ENCODE results near the gene CIAPIN1. TPM values are rescaled to one million over a fixed set of nuclear protein-coding genes. Genes with fewer than 3 reads are reported as not detected.

Gene CIAPIN1
- total and polyA plus RNA-seq, 2 of the 8 experiments (the other 6 are each of a cell fraction or from before 2014, with no cell fraction given): 76.8 to 83.6 TPM

- H3K4me2 ChIP-seq (ENCODE audit: insufficient read depth in 1 of 2, low read depth in 2 of 2, low read length in 2 of 2): no peak overlapping the region
Observed at GRCh38 chr16:57483725-57484514, 36.7 kb upstream of the CIAPIN1 start.

More at GRCh38 chr16:57483725-57484514, 36.7 kb upstream of the CIAPIN1 start:
- Histone ChIP-seq H3K56ac (replicated peaks; ENCODE audit: insufficient read length, low read depth, low read length) (no peak overlapping the region), H4K91ac (replicated peaks; ENCODE audit: insufficient read length, low read length) (no peak overlapping the region), H2AFZ (ENCODE audit: low read length) (no peak overlapping the region), H4K20me1 (replicated peaks in 1 of 2; ENCODE audit: control insufficient read depth in 1 of 2, insufficient read depth in 2 of 2, low read length in 2 of 2) (no peaks in the 10 kb centered on the region), H4K8ac (ENCODE audit: extremely low read depth, insufficient read depth, low read length) (peak overlapping the region; percentile 29), H3K4ac (replicated peaks; ENCODE audit: insufficient read length, low read depth, low read length) (no peak overlapping the region), H3K18ac (ENCODE audit: extremely low read depth, low read length) (no peak overlapping the region; the same call in 1 of the 2 replicates), H2BK20ac (ENCODE audit: low read length) (peak overlapping the region; percentile 61; the same call in 1 of the 2 replicates), H4K5ac (ENCODE audit: insufficient read length, low read depth, low read length) (no peak overlapping the region), H3K79me1 (ENCODE audit: low read depth, low read length) (no peaks in the 10 kb centered on the region), H3K27me3 (replicated peaks in 1 of 4; ENCODE audit: control insufficient read depth in 3 of 4, extremely low read depth in 1 of 4, insufficient read depth in 3 of 4, low read length in 3 of 4) (peaks cover 0 to 12% (median 4%) of the 10 kb centered on the region in 4 experiments; a peak in 4 of 7 replicates), H3K4me1 (replicated peaks in 1 of 4; ENCODE audit: control insufficient read depth in 3 of 4, insufficient read depth in 4 of 4, low read length in 3 of 4) (peaks cover 0 to 27% (median 16%) of the 10 kb centered on the region in 4 experiments; a peak in 6 of 7 replicates), H3K9ac (replicated peaks in 1 of 4; ENCODE audit: extremely low read depth in 1 of 4, low read depth in 3 of 4, low read length in 3 of 4) (no peak overlapping the region), H3K79me2 (ENCODE audit: control insufficient read depth in 1 of 2, insufficient read depth in 2 of 2, low read length in 2 of 2) (no peaks in the 10 kb centered on the region), H3K36me3 (ENCODE audit: control insufficient read depth in 2 of 4, insufficient read depth in 4 of 4, low read length in 3 of 4) (no peaks in the 10 kb centered on the region), H2AK5ac (ENCODE audit: low read depth, low read length) (no peak overlapping the region), H2BK15ac (ENCODE audit: low read length) (no peak overlapping the region), H3K23ac (ENCODE audit: insufficient read length) (no peak overlapping the region), H3K9me3 (ENCODE audit: insufficient read depth in 2 of 2, low read depth in 1 of 2, low read length in 1 of 2) (no peaks in the 10 kb centered on the region), H3K23me2 (ENCODE audit: low read depth, low read length) (peaks cover 16% of the 10 kb centered on the region; the same call in 1 of the 2 replicates), H3K14ac (ENCODE audit: insufficient read length) (no peak overlapping the region), H2BK120ac (replicated peaks; ENCODE audit: low read depth, low read length) (no peak overlapping the region), H2BK5ac (ENCODE audit: low read depth, low read length) (no peak overlapping the region), H3K4me3 (ENCODE audit: extremely low read depth in 1 of 4, insufficient read depth in 2 of 4, low read depth in 3 of 4, low read length in 4 of 4) (no peak overlapping the region), H3K27ac (ENCODE audit: low read depth, low read length) (no peak overlapping the region), H2BK12ac (ENCODE audit: low read depth, low read length) (no peak overlapping the region)
- 91% methylated on average over 18 of the region's 19 CpGs; no CpG with 5 or more reads in 1 of the 2 experiments for WGBS, 2 experiments (ENCODE audit: extremely low coverage in 1 of 2, insufficient coverage in 1 of 2, insufficient read length in 1 of 2, insufficient replicate concordance in 2 of 2, low coverage in 1 of 2, low lambda C conversion rate in 2 of 2, missing lambda C conversion rate in 1 of 2)
- ChIA-PET CTCF (ENCODE audit: partially characterized antibody) (interaction anchor here (1.4 to 15.0 kb wide), 3 partner anchors 22 to 183 kb away, joined by 3 to 210 read pairs (median 144); partner anchors contain the start of gene POLR2C), POLR2A (ENCODE audit: partially characterized antibody) (interaction anchor here (1.0 to 1.8 kb wide), 3 partner anchors 9 to 53 kb away, joined by 4 to 6 read pairs (median 4); no protein-coding TSS in a partner anchor)
- DNase-seq (ENCODE audit: low read depth in 1 of 2, low spot score in 2 of 2): no peak
- TF ChIP-seq MAX (IDR thresholded peaks at IDR 0.05) (no peak), ASH2L (IDR thresholded peaks at IDR 0.05; ENCODE audit: low read length) (no peak), YY1 (IDR thresholded peaks at IDR 0.05; ENCODE audit: low read depth, low read length) (no peak), TEAD4 (IDR thresholded peaks at IDR 0.05; ENCODE audit: low read depth, low read length) (no peak), SP2 (IDR thresholded peaks at IDR 0.05; ENCODE audit: low read length) (no peak), CREB1 (IDR thresholded peaks at IDR 0.05) (no peak)
- no peak for FAIRE-seq

Measured in H1 (cell line).